Lung (tissue), 12 donors: ENCODE results near the gene CSRP2. TPM values are rescaled to one million over a fixed set of nuclear protein-coding genes. Genes with fewer than 3 reads are reported as not detected.

ENCODE experiments used
- ATAC-seq: fragments of 200-7000 bp; cut with Tn5 transposase; one replicate; pipeline ENCODE4 v1.9.1; 2020; ENCODE audit warnings: moderate number of reproducible peaks; ENCODE audit not compliant: insufficient read depth, low FRiP score
- DNase-seq, 3 donors: peaks; one replicate each; pipeline ENCODE4 v3.0.0-alpha.2; 2013 to 2017
- H3K27ac ChIP-seq, 2 donors: one replicate each; pipeline ENCODE4 v1.5.1; 2013; ENCODE audit warnings: mild to moderate bottlenecking in 2 of 2, moderate library complexity in 2 of 2, control low read depth in 1 of 2, inconsistent platforms in 1 of 2, low read depth in 1 of 2, low read length in 1 of 2
- H3K27me3 ChIP-seq, 3 donors: one replicate each; pipeline ENCODE4 v1.5.1; 2013; ENCODE audit warnings: low read length in 2 of 3; ENCODE audit not compliant: control insufficient read depth in 3 of 3, insufficient read depth in 3 of 3
- H3K36me3 ChIP-seq, 4 donors: one replicate each; pipeline ENCODE4 v1.5.1; 2013; ENCODE audit warnings: low read length in 4 of 4, mild to moderate bottlenecking in 1 of 4, moderate library complexity in 1 of 4; ENCODE audit not compliant: control insufficient read depth in 4 of 4, insufficient read depth in 4 of 4
- H3K4me1 ChIP-seq, 5 donors: one replicate each; pipeline ENCODE4 v1.5.1; 2013; ENCODE audit warnings: low read length in 5 of 5, mild to moderate bottlenecking in 2 of 5, moderate library complexity in 1 of 5; ENCODE audit not compliant: control insufficient read depth in 5 of 5, insufficient read depth in 5 of 5
- H3K4me3 ChIP-seq: one replicate; pipeline ENCODE4 v1.5.1; 2013; ENCODE audit warnings: mild to moderate bottlenecking, control low read depth, moderate library complexity
- H3K9ac ChIP-seq, 2 donors: one replicate each; pipeline ENCODE4 v1.5.1; 2013; ENCODE audit warnings: low read length in 2 of 2, control low read depth in 1 of 2; ENCODE audit not compliant: insufficient read depth in 1 of 2
- H3K9me3 ChIP-seq, 4 donors: one replicate each; pipeline ENCODE4 v1.5.1; 2013; ENCODE audit warnings: low read length in 3 of 4, mild to moderate bottlenecking in 1 of 4, moderate library complexity in 1 of 4; ENCODE audit not compliant: control insufficient read depth in 4 of 4, insufficient read depth in 3 of 4
- CTCF ChIP-seq: IDR thresholded peaks from 2 replicates; pipeline ENCODE4 v1.5.1; 2012; ENCODE audit warnings: mild to moderate bottlenecking; ENCODE audit errors: control extremely low read depth, extremely low read depth
- WGBS, 2 donors: extraction: QIAGEN DNeasy Blood & Tissue Kit; methylation state at CpG; one replicate each; pipeline ENCODE4 v1.1.7; 2013; 5-methylcytosine and 5-hydroxymethylcytosine counted together
- polyA plus RNA-seq, 2 donors: library from polyadenylated mRNA; stranded (reverse); fragments of 200-250 nt; gene quantifications; one replicate each; pipeline ENCODE4 v1.2.1, GENCODE V29; 2013
- total RNA-seq, 2 donors: library from RNA; depleted of rRNA in 1 of 2; stranded (reverse); fragments of >200 nt in 1 of 2; gene quantifications; one replicate each; pipeline ENCODE4 v1.2.1, GENCODE V29; 2014 to 2021
- donor health status: control.
- donor health status: control.
- donor health status: Bipolar disorder and iron deficiency.
- donor health status: healthy.
- donor health status: DM: yes; HTN: yes; CAD: no.

Gene CSRP2
- total and polyA plus RNA-seq, 4 donors, result 13.5 to 21.9 (median 15.8) TPM

GRCh38 chr12:76920172-76921099 lies 41.6 kb upstream of the CSRP2 start:
- Histone ChIP-seq H3K4me3 (no peak overlapping the region), H3K9ac (no peak overlapping the region), H3K4me1 (peaks cover 0 to 10% (median 0%) of the 10 kb centered on the region in 5 donors), H3K9me3 (no peaks in the 10 kb centered on the region), H3K36me3 (no peaks in the 10 kb centered on the region), H3K27me3 (peaks cover 0 to 2% (median 0%) of the 10 kb centered on the region in 3 donors), H3K27ac (no peak overlapping the region)
- WGBS, 2 donors, result 54 to 61% methylated on average over 9 of the region's 9 CpGs
- no peak for TF ChIP-seq CTCF
- DNase-seq (no peak), ATAC-seq (no peak)

- no peaks in the 10 kb centered on the region for H3K36me3 ChIP-seq
- no peaks in the 10 kb centered on the region for H3K9me3 ChIP-seq
- no peak overlapping the region for H3K9ac ChIP-seq
- no peak for TF ChIP-seq CTCF
- no peak overlapping the region for H3K27ac ChIP-seq
- H3K27me3 ChIP-seq, result peaks cover 0 to 2% (median 0%) of the 10 kb centered on the region in 3 donors
- DNase-seq (no peak), ATAC-seq (no peak)
- no peak overlapping the region for H3K4me3 ChIP-seq
- peaks cover 0 to 17% (median 0%) of the 10 kb centered on the region in 5 donors for H3K4me1 ChIP-seq
- 82 to 86% methylated on average over 9 of the region's 9 CpGs for WGBS, 2 donors
These were observed 40.8 kb upstream of the CSRP2 start for GRCh38 chr12:76919383-76920171.

- TF ChIP-seq CTCF, result no peak
- ATAC-seq, result no peak
- H3K9me3 ChIP-seq, result no peaks in the 10 kb centered on the region
- no peaks in the 10 kb centered on the region for H3K36me3 ChIP-seq
- no peak overlapping the region for H3K27ac ChIP-seq
- H3K9ac ChIP-seq, result no peak overlapping the region
- DNase-seq, result no peak
- peaks cover 0 to 2% (median 0%) of the 10 kb centered on the region in 3 donors for H3K27me3 ChIP-seq
- H3K4me1 ChIP-seq, result peaks cover 0 to 17% (median 0%) of the 10 kb centered on the region in 5 donors
- H3K4me3 ChIP-seq, result no peak overlapping the region
These were observed 37.3 kb upstream of the CSRP2 start for GRCh38 chr12:76916170-76916540.
